ENCODE data around the gene FIGNL2.

- TF ChIP-seq CTCF (IDR thresholded peaks at IDR 0.05) = no peak
- no peak for TF ChIP-seq POLR2A (IDR thresholded peaks at IDR 0.05)
These were observed 7.3 kb upstream of the FIGNL2 start for GRCh38 chr12:51855586-51856428.
